PFSK-1 (cell line): ENCODE data around the gene FAM184B.

Source experiments
- FOXP2 ChIP-seq: optimal IDR thresholded peaks from 2 replicates; pipeline ENCODE3; 2011; ENCODE audit warnings: borderline replicate concordance, control low read depth, inconsistent platforms; ENCODE audit not compliant: insufficient read depth; ENCODE audit errors: extremely low read length, extremely low read depth
- POLR2AphosphoS5 ChIP-seq: IDR thresholded peaks from 2 replicates; pipeline ENCODE4 v1.6.1; 2012; ENCODE audit warnings: low read depth, mild to moderate bottlenecking, control low read depth, low read length, moderate library complexity
- REST ChIP-seq, 2 experiments: IDR thresholded peaks; 2 replicates each; pipeline versions ENCODE4 v1.6.1 to v1.8.0; 2011 to 2012; ENCODE audit warnings: low read depth in 2 of 2, low read length in 2 of 2, control low read depth in 1 of 2, inconsistent platforms in 1 of 2, mild to moderate bottlenecking in 1 of 2, moderate library complexity in 1 of 2; ENCODE audit not compliant: insufficient read depth in 1 of 2
- SIN3A ChIP-seq: IDR thresholded peaks from 2 replicates; pipeline ENCODE4 v1.6.1; 2012; ENCODE audit warnings: mild to moderate bottlenecking, low read length, moderate library complexity, borderline replicate concordance; ENCODE audit not compliant: insufficient read depth
- TAF1 ChIP-seq: IDR thresholded peaks from 2 replicates; pipeline ENCODE4 v1.6.1; 2012; ENCODE audit warnings: low read length, control low read depth, borderline replicate concordance; ENCODE audit not compliant: insufficient read depth

FAM184B gene

DNA sequence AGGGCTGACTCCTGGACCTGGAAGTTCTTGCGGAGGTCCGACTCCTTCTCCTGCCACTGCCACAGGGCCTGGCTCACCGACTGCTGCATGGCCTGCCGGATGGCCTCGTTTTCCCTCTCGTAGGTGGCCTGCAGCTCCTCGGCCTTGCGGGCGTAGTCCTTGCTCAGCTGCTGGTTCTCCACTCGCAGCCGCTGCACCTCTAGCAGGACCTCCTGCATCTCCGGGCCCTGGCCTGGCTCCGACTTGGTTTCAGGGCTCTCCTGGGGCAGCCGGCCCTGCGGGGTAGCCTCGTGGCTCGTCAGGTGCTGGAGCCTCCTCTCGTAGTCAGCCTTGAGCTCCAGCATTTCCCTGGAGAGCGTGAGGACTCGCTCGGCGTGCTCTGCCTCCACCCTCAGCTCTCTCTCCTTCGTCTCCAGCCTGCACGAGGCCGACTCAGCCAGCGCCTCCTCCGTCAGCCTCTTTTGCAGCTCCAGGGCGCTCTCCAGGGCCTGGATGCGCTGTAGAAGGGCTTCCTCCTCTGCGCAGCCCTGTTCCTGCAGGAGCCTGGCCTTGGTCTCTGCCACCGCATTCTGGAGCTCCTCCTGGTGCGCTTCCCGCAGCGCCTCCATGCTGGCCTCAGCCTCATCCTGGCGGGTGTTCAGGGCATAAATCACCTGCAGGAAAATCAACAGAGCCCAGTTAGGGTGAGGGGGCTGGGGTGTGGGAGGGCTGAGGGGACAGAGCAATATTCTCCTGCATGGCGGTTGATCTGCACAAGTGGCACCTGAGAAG lies 72.2 kb downstream of the FAM184B start:
- TF ChIP-seq TAF1 (no peak), FOXP2 (no peak), POLR2AphosphoS5 (no peak), REST (IDR thresholded peaks at IDR 0.05; ENCODE audit: insufficient read depth in 1 of 2, low read depth in 2 of 2, low read length in 2 of 2) (no peak), SIN3A (no peak)

DNA sequence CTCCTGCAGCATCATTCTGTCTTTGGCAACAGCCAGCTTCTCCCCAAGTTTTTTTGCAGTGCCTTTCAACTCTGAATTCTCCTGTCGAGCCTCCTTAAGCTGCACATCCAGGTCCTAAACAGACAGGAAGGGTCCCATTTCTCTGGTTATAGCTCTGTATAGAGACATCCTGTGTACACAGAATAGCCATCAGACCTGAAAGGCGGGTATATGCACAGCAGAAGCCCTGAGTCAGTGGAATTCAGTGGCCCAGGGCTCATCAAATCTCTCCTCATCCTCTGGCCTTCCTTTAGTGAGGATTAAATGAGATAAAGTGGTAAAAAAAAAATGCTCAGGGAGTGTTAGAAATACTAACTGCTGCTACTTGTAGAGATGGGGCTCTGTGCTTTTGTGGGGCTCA lies 73.8 kb downstream of the FAM184B start:
- TF ChIP-seq REST (IDR thresholded peaks at IDR 0.05; ENCODE audit: insufficient read depth in 1 of 2, low read depth in 2 of 2, low read length in 2 of 2) (no peak), TAF1 (no peak), POLR2AphosphoS5 (no peak), FOXP2 (no peak), SIN3A (no peak)

DNA sequence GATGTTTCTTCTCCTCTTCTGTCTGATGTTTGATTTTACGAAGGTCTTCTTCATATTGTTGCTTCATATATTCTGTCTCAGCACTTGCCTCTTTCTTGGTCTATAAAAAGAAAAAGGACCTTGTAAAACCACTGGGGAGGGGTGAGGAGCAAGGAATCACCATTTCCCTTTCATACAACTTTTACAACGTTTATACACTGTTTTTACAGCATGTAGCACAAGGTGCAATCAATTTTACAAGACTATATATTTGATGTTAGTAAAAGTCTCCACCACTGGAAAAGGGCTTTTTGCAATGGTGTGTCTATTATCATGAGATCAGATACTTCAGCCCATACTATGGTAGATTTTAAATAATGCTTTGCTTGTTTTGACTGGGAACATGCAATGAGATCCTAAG lies 76.3 kb downstream of the FAM184B start:
- TF ChIP-seq TAF1 (no peak), POLR2AphosphoS5 (no peak), REST (IDR thresholded peaks at IDR 0.05; ENCODE audit: insufficient read depth in 1 of 2, low read depth in 2 of 2, low read length in 2 of 2) (no peak), SIN3A (no peak), FOXP2 (no peak)

- TF ChIP-seq POLR2AphosphoS5 (no peak), TAF1 (no peak), REST (IDR thresholded peaks at IDR 0.05; ENCODE audit: insufficient read depth in 1 of 2, low read depth in 2 of 2, low read length in 2 of 2) (no peak), FOXP2 (no peak), SIN3A (no peak)
Measured at GRCh38 chr4:17704020-17704650, 77.3 kb downstream of the FAM184B start.
